AG04449 (cell line): ENCODE data around the gene KDR.

ENCODE experiments used
- CTCF ChIA-PET: fragments of 350-600 bp; formaldehyde crosslinking; extraction: SDS; loops from one replicate; lab custom pipeline; 2021; ENCODE audit warnings: antibody characterized with exemption; lab: Yijun Ruan, JAX
- POLR2A ChIA-PET: fragments of 400-600, 350-600 bp; formaldehyde crosslinking; extraction: SDS; loops from one replicate; lab custom pipeline; 2020; ENCODE audit warnings: antibody characterized with exemption, inconsistent platforms; lab: Yijun Ruan, JAX
- DNase-seq: peaks from one replicate; pipeline ENCODE4 v3.0.0-alpha.2; 2010; ENCODE audit warnings: low read depth, low spot score
- H3K4me3 ChIP-seq: 2 replicates; pipeline ENCODE4 v1.5.1; 2011; ENCODE audit warnings: low read depth, mild to moderate bottlenecking, control low read depth, low read length
- CTCF ChIP-seq: IDR thresholded peaks from one replicate; pipeline ENCODE4 v1.5.1; 2011; ENCODE audit warnings: mild to moderate bottlenecking, moderate library complexity, low read length, control low read depth, inconsistent platforms; ENCODE audit not compliant: insufficient read depth; ENCODE audit errors: missing control alignments

KDR gene

DNA sequence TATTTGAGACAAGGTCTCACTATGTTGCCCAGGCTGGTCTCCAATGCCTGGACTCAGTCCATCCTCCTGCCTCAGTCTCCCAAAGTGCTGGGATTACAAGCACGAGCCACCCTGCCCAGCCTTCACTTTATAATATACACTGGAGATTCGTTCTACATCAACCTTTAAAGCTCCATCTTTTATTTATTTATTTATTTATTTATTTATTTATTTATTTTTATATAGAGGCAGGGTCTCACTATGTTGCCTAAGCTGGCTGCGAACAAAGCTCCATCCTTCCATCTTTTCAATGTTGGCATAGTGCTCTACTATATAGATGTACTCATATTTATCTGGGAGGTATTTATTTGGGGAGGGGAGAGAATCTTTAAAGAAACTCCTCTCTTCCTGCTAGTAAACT is 1.7 kb upstream of the KDR start:
- H3K4me3 ChIP-seq, result no peak overlapping the region
- DNase-seq, result no peak
- ChIA-PET POLR2A (no interaction called here), CTCF (no interaction called here)
- TF ChIP-seq CTCF, result no peak

GRCh38 chr4:55125763-55126541 is 557 bp upstream of the KDR start:
- no peak for DNase-seq
- TF ChIP-seq CTCF, result no peak
- POLR2A ChIA-PET, result no interaction called here
- H3K4me3 ChIP-seq, result peak overlapping the region; percentile 49
- CTCF ChIA-PET, result interaction anchor here (1.1 kb wide), 1 partner anchor 11 kb away, joined by 3 read pairs; no protein-coding TSS in a partner anchor

DNA sequence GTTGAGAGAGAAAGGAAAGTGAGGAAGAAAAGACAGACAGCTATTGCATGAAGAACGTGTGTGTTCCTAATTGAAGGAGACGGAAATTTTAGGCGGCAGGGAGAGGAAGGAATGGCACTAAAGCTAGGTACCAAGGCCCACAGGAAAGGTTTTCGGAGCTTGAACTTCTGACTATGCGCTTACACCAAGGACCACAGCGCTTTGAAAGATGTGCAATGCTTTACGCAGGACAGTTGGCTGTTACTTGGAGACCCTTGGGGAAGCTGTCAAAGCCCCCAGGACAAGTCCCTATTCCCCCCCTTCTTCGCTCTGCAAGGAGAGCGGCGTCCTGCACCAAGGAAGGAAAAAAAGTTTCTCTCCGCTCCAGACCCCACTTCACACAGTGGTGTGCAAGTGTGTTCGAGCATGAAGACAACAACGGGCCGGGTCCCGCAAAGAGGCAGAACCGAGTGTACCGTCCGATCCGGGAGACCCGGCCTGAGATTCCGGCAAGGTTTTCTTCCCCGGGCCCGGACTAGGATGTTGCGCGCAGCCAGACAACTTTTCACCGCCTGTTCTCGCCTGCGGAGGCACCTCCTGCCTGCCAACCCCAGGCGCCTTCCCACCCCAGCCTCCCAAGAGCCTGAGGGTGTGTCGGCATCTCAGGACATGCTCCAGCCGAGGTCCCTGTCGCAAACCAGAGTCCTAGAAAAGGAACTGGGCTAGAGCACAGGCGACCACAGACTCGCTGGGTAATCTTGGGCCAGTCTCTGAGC is 896 bp downstream of the KDR start:
- ChIA-PET POLR2A (no interaction called here), CTCF (interaction anchor here (1.6 kb wide), 1 partner anchor 188 kb away, joined by 3 read pairs; no protein-coding TSS in a partner anchor)
- H3K4me3 ChIP-seq, result no peak overlapping the region
- DNase-seq, result no peak
- TF ChIP-seq CTCF, result no peak

GRCh38 chr4:55123791-55124190 is 1.6 kb downstream of the KDR start:
- no peak for DNase-seq
- no peak overlapping the region for H3K4me3 ChIP-seq
- ChIA-PET CTCF (interaction anchor here (1.6 kb wide), 1 partner anchor 189 kb away, joined by 3 read pairs; no protein-coding TSS in a partner anchor), POLR2A (no interaction called here)
- TF ChIP-seq CTCF, result no peak

GRCh38 chr4:55122235-55122634 is 3.2 kb downstream of the KDR start:
- DNase-seq, result no peak
- TF ChIP-seq CTCF, result no peak
- CTCF ChIA-PET, result no interaction called here
- no peak overlapping the region for H3K4me3 ChIP-seq
- POLR2A ChIA-PET, result no interaction called here

GRCh38 chr4:55121246-55121645 is 4.1 kb downstream of the KDR start:
- POLR2A ChIA-PET, result no interaction called here
- no peak for TF ChIP-seq CTCF
- CTCF ChIA-PET, result no interaction called here
- DNase-seq, result no peak
- H3K4me3 ChIP-seq, result no peak overlapping the region
